Thyroid gland (tissue), 4 donors: ENCODE results near the gene SH2D2A. TPM values are rescaled to one million over a fixed set of nuclear protein-coding genes. Genes with fewer than 3 reads are reported as not detected.

Experiments
- DNase-seq, 2 donors: peaks; one replicate each; pipeline ENCODE4 v3.0.0-alpha.2; 2019
- H3K27ac ChIP-seq, 3 donors: fragments of 200-600 bp; sonication (generic); 1 replicate in 2 of 3; 2 replicates in 1 of 3; pipeline ENCODE4 v1.5.1; 2016 to 2019; ENCODE audit warnings: mild to moderate bottlenecking in 1 of 3, moderate library complexity in 1 of 3
- H3K27me3 ChIP-seq: fragments of 200-600 bp; sonication (generic); one replicate; pipeline ENCODE4 v1.5.1; 2019
- H3K36me3 ChIP-seq, 2 donors: fragments of 200-600 bp; sonication (generic); one replicate each; pipeline ENCODE4 v1.5.1; 2016 to 2019
- H3K4me1 ChIP-seq, 2 donors: fragments of 200-600 bp; sonication (generic); one replicate each; pipeline ENCODE4 v1.5.1; 2017 to 2019
- H3K4me3 ChIP-seq, 3 donors: fragments of 200-600 bp; sonication (generic); replicated peaks in 1 of 3; 1 replicate in 2 of 3; 2 replicates in 1 of 3; pipeline ENCODE4 v1.5.1; 2016; ENCODE audit warnings: mild to moderate bottlenecking in 1 of 3
- H3K9me3 ChIP-seq: fragments of 200-600 bp; sonication (generic); one replicate; pipeline ENCODE4 v1.5.1; 2017
- CTCF ChIP-seq, 6 experiments: fragments of 200-600 bp in 3 of 6; fragments of 450-650 bp in 3 of 6; sonication (generic) in 3 of 6; IDR thresholded peaks; one replicate each; pipeline ENCODE4 v1.5.1; 2016 to 2019; ENCODE audit warnings: antibody characterized with exemption in 6 of 6, mild to moderate bottlenecking in 2 of 6, inconsistent platforms in 1 of 6, moderate library complexity in 1 of 6
- POLR2A ChIP-seq, 2 donors: fragments of 450-650 bp; IDR thresholded peaks; one replicate each; pipeline ENCODE4 v1.6.1; 2017; ENCODE audit warnings: antibody characterized with exemption in 2 of 2, mild to moderate bottlenecking in 2 of 2, moderate library complexity in 1 of 2
- WGBS, 2 donors: methylation state at CpG; one replicate each; pipeline ENCODE4 v1.1.5; 2017; 5-methylcytosine and 5-hydroxymethylcytosine counted together
- intact Hi-C: fragments of 100-400 bp; cut with DNase I; formaldehyde crosslinking; loops from one replicate; pipeline ENCODE4 v1.15.1; 2023
- total RNA-seq, 4 donors: library from RNA; depleted of rRNA; stranded (reverse); fragments of >200 nt; gene quantifications; one replicate each; pipeline ENCODE4 v1.2.3, GENCODE V29; 2016

The SH2D2A gene
- total RNA-seq, 4 donors from 2014 or later, result 1.2 to 3.3 (median 2.0) TPM

- no peak for TF ChIP-seq POLR2A (IDR thresholded peaks at IDR 0.05)
- no peak for TF ChIP-seq CTCF (IDR thresholded peaks at IDR 0.05)
- DNase-seq, result no peak
- Histone ChIP-seq H3K27ac (no peak overlapping the region), H3K27me3 (peaks cover 15% of the 10 kb centered on the region), H3K4me1 (peaks cover 6 to 17% of the 10 kb centered on the region in 2 donors), H3K36me3 (no peaks in the 10 kb centered on the region), H3K4me3 (no peak overlapping the region), H3K9me3 (no peaks in the 10 kb centered on the region)
- 50 to 55% methylated on average over 14 to 18 of the region's 18 CpGs for WGBS, 2 donors
- intact Hi-C loops, result no loop called here
Measured at GRCh38 chr1:156845953-156846545, 29.4 kb upstream of the SH2D2A start.

GRCh38 chr1:156845055-156845952 is 28.7 kb upstream of the SH2D2A start:
- intact Hi-C loops, result no loop called here
- TF ChIP-seq POLR2A (IDR thresholded peaks at IDR 0.05) (no peak), CTCF (IDR thresholded peaks at IDR 0.05) (no peak)

DNA sequence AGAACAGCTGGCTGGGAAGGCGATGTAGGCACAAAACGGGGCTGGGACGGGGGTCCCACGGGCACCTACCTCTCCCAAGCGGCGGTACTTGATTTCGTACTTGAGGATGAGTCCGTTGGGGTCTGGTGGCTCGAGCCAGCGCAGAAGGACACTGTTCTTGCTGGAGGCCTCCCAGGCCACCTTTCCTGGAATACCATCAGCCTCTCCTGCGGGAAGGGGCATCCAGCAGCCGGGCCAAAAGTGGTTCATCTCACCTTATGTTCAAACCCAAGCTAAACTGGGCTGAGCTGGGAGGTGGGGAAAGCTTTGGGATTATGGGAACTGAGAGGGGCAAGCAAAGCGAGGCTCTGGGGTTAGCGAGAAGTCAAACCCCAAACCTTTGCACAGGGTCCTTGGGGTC is 28.0 kb upstream of the SH2D2A start:
- TF ChIP-seq CTCF (IDR thresholded peaks at IDR 0.05) (no peak), POLR2A (IDR thresholded peaks at IDR 0.05) (no peak)
- peaks cover 15% of the 10 kb centered on the region for H3K27me3 ChIP-seq
- no peaks in the 10 kb centered on the region for H3K36me3 ChIP-seq
- no peaks in the 10 kb centered on the region for H3K9me3 ChIP-seq
- DNase-seq, result no peak
- no peak overlapping the region for H3K27ac ChIP-seq
- 17 to 30% methylated on average over 8 to 12 of the region's 14 CpGs for WGBS, 2 donors
- H3K4me1 ChIP-seq, result peaks cover 6 to 17% of the 10 kb centered on the region in 2 donors
- intact Hi-C loops, result no loop called here
- H3K4me3 ChIP-seq, result no peak overlapping the region

More at GRCh38 chr1:156845055-156845952, 28.7 kb upstream of the SH2D2A start:
- Histone ChIP-seq H3K27me3 (peaks cover 15% of the 10 kb centered on the region), H3K27ac (no peak overlapping the region), H3K9me3 (no peaks in the 10 kb centered on the region), H3K4me3 (no peak overlapping the region), H3K36me3 (no peaks in the 10 kb centered on the region), H3K4me1 (peaks cover 6 to 17% of the 10 kb centered on the region in 2 donors)
- 10% methylated on average over 40 of the region's 69 CpGs; no CpG with 5 or more reads in 1 of the 2 donors for WGBS, 2 donors
- no peak for DNase-seq

DNA sequence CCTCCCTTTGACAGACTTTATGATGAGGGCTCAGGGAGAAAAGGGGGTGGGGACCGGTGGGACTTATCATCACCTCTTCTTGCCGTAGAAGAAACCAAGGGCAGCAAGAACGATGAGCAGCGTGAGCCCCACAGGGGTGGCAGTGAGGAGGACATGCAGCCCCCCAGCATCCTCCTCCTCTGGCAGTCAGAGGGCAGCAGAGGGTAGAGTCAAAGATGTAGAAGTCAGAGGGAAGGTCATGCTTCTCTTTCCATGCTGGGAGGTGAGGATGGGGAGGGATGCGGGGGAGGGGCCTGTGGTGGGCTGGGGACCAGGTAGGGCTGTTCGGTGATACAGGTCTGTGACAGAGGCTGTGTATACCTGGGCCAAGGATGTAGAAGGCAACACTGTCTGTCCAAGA is 27.5 kb upstream of the SH2D2A start:
- WGBS, 2 donors, result 47 to 50% methylated on average over 6 of the region's 6 CpGs
- Histone ChIP-seq H3K4me1 (peaks cover 6 to 17% of the 10 kb centered on the region in 2 donors), H3K4me3 (no peak overlapping the region), H3K27me3 (peaks cover 15% of the 10 kb centered on the region), H3K36me3 (no peaks in the 10 kb centered on the region), H3K9me3 (no peaks in the 10 kb centered on the region), H3K27ac (no peak overlapping the region)
- intact Hi-C loops, result no loop called here
- no peak for DNase-seq
- TF ChIP-seq CTCF (IDR thresholded peaks at IDR 0.05) (no peak), POLR2A (IDR thresholded peaks at IDR 0.05) (no peak)
